ENCODE data around the gene FOXJ3.

- TF ChIP-seq EZH2phosphoT487 (IDR thresholded peaks at IDR 0.05; ENCODE audit: borderline replicate concordance) (no peak), SP1 (IDR thresholded peaks at IDR 0.05; ENCODE audit: low read depth) (no peak), RAD21 (IDR thresholded peaks at IDR 0.05; ENCODE audit: low read depth) (no peak), EZH2 (IDR thresholded peaks at IDR 0.05) (no peak), ATF3 (IDR thresholded peaks at IDR 0.05) (no peak), ZNF274 (IDR thresholded peaks at IDR 0.05; ENCODE audit: low read depth, low read length) (no peak)
- TF ChIP-seq, protein P1, sequence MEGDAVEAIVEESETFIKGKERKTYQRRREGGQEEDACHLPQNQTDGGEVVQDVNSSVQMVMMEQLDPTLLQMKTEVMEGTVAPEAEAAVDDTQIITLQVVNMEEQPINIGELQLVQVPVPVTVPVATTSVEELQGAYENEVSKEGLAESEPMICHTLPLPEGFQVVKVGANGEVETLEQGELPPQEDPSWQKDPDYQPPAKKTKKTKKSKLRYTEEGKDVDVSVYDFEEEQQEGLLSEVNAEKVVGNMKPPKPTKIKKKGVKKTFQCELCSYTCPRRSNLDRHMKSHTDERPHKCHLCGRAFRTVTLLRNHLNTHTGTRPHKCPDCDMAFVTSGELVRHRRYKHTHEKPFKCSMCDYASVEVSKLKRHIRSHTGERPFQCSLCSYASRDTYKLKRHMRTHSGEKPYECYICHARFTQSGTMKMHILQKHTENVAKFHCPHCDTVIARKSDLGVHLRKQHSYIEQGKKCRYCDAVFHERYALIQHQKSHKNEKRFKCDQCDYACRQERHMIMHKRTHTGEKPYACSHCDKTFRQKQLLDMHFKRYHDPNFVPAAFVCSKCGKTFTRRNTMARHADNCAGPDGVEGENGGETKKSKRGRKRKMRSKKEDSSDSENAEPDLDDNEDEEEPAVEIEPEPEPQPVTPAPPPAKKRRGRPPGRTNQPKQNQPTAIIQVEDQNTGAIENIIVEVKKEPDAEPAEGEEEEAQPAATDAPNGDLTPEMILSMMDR (IDR thresholded peaks at IDR 0.05 in 2 of 3, conservative IDR thresholded peaks at IDR 0.05 in 1 of 3; ENCODE audit: borderline replicate concordance in 1 of 3, insufficient read depth in 1 of 3, low read depth in 2 of 3, low read length in 2 of 3), result no peak
- TF ChIP-seq, protein P2, sequence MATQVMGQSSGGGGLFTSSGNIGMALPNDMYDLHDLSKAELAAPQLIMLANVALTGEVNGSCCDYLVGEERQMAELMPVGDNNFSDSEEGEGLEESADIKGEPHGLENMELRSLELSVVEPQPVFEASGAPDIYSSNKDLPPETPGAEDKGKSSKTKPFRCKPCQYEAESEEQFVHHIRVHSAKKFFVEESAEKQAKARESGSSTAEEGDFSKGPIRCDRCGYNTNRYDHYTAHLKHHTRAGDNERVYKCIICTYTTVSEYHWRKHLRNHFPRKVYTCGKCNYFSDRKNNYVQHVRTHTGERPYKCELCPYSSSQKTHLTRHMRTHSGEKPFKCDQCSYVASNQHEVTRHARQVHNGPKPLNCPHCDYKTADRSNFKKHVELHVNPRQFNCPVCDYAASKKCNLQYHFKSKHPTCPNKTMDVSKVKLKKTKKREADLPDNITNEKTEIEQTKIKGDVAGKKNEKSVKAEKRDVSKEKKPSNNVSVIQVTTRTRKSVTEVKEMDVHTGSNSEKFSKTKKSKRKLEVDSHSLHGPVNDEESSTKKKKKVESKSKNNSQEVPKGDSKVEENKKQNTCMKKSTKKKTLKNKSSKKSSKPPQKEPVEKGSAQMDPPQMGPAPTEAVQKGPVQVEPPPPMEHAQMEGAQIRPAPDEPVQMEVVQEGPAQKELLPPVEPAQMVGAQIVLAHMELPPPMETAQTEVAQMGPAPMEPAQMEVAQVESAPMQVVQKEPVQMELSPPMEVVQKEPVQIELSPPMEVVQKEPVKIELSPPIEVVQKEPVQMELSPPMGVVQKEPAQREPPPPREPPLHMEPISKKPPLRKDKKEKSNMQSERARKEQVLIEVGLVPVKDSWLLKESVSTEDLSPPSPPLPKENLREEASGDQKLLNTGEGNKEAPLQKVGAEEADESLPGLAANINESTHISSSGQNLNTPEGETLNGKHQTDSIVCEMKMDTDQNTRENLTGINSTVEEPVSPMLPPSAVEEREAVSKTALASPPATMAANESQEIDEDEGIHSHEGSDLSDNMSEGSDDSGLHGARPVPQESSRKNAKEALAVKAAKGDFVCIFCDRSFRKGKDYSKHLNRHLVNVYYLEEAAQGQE (IDR thresholded peaks at IDR 0.05; ENCODE audit: low read depth), result no peak
Observed at GRCh38 chr1:42364089-42364488, 29.1 kb upstream of the FOXJ3 start.
